NAMALWA (cell line): ENCODE results near the gene DEPDC1.
"Not testable (repeated sequence)": the region's sequence is repeated elsewhere in the genome, so short reads cannot be mapped to it uniquely, and the experiment has no call there.

Experiments
- DNase-seq: peaks from one replicate; pipeline ENCODE4 v3.0.0-alpha.2; 2015; ENCODE audit warnings: low spot score

DEPDC1 gene

DNA sequence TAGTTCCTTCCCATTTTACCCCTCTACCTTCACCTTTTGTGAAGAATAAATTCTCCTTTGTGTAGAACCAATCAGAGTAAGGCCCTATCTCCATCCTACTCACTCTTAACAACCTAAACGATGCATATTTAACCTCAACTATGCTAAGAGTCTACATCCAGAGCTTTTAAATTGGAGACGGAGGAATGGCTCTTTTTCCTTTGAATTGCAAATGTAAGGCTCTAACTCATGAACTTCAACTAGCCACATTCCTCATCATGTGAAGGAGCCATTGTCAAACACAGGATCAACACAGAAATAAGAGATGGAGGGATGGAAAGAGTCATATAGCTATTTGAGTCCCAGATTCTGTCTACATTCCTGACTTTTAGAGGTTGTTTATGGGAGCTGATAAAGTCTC, 18.2 kb downstream of the DEPDC1 start:
- no peak for DNase-seq

DNA sequence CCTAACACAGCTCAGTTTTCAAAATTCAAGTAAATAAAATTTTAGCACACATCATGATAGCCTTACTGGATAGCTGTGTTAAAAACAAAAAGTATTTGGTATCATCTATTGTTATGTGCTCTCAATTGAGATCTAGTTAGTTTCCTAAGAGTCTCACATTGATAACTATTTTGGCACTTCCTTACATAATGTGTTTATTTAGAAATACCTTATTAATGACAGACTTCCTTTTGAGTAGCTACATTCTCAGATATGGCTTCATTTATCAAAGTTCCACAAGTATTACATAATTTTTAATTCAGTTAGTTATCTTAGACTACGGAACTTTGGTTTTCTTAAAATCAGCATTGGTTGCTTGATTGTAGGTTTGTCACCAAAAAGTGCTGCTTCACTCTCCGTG, 20.3 kb downstream of the DEPDC1 start:
- DNase-seq = not testable (repeated sequence)

DNA sequence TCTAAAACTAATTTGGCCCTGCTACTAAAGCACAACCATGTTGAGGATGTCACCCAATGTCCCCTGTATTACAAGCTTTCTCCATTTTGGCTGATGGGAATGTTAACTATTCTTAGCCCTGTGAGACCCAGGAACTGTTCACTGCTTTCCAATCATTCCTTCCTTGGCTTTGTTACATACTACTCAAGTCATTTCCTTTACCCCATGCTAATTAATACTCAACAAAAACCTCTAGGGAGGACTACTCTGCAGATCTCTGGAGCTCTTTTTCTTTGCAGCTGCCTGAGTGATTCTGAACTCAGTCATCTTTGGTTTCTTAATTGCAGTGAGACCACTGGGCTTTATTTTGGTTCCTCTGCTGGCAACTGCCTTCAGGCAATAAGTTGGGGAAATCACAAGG, 23.8 kb downstream of the DEPDC1 start:
- DNase-seq = no peak

DNA sequence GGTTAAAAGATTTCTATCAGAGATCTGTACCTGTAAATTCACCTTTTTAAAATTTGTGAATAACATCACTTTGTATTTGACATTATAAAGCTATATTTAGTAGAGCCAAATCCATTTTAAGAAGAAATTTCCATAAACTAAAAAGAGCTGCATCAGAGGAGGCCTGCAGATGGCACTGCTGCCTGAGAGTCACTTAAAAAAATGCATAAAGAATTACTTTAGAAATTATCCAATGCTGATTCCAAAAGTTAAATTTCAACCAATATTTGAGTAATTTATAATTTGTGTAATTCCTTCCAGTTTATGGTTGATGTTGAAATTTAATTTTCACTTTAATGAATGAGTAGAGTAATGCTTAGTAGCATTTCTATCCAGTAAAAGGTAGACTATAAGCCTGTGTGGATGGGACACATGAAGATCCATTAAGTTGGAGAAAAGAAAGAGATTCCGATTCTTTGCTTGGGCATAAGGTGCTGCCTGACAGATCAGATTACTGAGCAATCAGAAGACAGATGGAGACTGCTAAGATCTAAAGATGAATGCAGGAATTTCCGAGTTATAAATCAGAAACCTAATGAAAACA, 26.4 kb downstream of the DEPDC1 start:
- peak; percentile 20 for DNase-seq

DNA sequence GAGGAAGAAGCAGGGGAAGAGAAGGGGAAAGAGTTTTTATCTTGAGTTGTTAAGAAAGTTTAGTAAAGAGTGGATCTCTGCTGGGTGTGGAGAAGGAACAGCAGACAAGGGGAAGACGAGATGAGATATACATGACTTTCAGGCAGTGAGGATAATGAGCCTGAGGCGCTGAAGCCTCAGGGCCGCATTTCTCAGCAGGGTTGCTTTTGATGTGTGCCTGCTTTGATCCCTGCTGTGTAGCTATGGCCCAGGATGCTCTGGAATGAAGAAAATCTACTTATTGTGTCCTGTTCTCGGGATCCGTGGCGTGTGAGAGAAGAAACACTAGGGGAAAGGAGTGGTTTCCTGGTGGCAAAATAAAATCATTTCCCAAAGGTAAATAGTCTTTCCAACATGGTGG, 32.0 kb downstream of the DEPDC1 start:
- no peak for DNase-seq

DNA sequence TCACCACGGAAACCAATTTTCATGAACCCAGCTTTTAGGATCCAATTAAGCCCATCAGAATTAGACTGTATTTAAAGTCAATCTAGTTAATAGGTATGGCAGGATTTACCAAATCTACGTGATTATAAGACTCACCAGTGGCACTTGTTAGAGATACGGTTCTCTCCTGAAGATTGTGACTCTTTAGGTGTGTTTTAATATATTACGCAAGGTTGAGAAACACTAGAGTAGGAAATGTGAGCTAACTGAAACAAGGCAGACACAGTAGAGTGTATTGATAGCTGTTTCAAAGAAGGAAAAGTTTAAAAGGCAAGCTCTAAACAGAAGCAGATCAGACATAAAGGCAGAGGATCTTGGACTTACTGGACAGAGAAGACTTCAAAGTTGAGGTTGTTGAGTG, 35.9 kb downstream of the DEPDC1 start:
- no peak for DNase-seq

DNA sequence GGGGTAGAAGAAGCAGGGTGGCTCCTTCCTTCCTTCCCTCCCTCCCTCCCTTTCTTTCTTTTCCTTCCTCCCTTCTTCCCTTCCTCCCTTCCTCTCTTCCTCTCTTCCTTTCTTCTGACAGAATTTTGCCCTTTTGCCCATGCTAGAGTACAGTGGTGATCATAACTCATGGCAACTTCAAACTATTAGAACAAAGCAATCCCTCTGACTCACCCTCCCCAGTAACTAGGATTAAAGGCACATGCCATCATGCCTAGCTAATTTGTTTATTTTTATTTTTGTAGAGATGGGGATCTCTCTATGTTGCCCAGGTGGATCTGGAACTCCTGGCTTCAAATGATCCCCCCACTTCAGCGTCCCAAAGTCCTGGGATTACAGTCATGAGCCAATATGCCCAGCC, 37.1 kb downstream of the DEPDC1 start:
- no peak for DNase-seq

DNA sequence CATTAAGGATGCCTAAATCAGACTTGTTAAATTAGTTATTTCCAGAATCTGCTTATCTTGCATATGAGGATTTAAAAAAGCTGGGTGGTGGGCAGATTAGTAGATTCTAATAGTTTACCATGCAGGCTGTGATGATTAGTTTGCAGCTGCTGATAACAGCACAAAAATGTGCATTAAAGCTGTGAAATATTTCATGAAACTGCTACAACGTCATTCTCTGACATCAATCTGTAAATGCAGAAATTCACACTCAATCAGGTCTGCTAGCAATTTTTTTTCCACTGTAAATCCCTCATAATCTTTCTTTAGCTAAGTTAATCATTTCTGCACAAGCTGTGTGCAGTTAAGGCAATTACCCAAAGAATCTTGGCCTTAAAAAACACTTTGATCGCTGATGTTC, 37.8 kb downstream of the DEPDC1 start:
- no peak for DNase-seq

DNA sequence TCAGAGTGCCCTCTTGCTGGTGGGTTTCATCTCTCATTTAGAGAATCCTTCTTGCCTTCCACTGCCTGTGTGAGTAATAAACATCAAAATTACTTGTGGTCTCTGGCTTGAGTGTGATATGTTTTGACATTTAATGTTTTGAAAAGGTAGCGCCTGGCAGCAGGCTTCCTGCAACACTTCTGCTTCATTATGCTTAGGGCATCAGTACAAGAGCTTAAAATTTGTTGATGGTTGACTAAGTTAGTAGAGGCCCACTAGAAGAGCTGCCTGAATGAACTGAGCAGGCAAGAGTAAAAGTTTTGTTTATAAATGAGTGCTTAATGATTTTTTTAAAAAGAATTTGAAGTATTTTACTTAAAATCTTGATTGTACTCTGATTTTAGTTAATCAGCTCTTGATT, 40.7 kb downstream of the DEPDC1 start:
- no peak for DNase-seq

DNA sequence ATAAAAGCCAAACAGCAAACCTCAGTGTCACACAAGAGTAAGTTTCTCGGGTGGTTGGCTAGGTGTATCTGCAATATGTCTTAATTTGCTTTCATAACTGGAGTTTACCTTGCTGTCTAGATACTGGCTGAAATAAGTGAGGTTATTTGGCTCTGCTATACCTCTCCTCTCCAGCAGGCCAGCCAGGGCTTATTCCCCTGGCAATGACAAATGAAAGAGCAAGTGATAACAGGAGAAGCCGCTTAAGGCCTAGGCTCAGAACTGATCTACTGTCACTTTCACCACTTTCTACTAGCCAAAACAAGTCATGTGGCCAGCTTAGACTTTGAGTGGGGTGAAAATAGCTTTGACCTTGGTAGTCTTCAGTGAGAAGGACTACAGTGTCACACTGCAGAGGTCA, 42.3 kb downstream of the DEPDC1 start:
- peak; percentile 13 for DNase-seq

DNA sequence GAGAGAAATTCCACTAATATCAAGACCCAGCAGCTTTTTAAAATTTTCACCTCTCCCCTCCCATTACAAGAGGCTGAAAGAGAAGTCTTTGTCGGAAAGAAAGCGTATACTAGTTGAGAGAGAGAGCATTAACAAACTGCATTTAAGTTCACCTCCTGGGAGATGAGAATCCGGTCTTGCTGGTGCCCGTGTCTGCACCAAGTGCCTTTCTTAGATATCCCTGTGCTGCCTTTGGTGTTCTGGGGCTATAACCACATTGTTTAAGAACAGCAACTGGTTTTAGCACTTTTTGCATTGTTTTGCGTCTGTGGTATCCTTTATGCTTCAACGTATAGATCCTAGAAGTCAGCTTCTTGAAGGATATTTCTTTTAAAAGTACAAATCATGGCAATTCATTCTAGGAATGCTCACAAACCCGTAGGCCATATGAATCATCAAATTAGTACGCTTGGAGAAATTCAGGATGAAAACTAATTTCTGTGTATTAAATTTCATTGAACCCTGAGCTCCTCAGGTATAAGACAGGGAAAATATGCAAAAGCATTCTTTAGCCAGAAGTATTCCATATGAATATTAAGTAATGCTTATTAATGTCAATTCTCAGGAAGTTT, 43.7 kb downstream of the DEPDC1 start:
- no peak for DNase-seq

DNA sequence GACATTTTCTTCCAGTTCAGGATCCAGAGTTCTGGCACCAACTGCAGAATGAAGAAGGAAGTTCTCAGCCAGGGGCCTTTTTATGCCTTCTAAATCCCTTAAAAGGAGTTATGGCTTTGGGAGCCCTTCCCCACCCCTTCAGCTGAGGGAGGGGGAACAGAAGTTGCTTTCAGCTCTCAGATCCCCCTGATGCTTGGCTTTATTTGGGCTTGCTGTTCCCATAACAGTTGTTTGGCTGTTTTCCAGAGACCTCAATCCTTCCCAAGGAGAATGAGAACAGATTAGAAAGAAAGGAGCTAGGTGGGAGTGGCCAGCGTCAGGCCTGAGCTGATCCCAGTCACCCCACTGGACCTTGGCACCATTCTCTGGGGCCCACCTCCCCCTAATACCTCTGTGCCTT, 47.0 kb downstream of the DEPDC1 start, which contains the start of gene RPE65:
Gene RPE65 (minus strand): TSS at position 54 of the 400 bp plus-strand sequence. CDS start 49 bp downstream, at position 5.
- DNase-seq = no peak

DNA sequence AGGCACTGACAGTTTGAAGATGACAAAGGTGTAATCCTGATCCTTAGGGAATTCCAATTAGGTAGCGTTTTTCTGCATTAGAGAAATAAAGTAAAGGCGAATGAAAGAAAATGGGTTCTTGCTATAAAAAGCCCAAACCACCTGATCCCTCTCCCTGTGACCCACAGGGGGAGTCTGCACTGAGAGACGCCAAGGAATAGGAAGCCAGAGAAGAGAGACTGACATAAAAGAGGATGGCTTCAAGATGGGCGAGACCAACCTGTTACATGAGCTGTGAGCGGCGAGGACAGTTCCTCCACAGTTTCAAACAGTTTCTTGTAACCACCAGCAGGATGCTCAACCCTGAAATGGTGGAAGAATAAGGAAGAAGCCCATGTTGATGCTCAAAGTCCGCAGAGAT, 48.5 kb downstream of the DEPDC1 start:
- no peak for DNase-seq

DNA sequence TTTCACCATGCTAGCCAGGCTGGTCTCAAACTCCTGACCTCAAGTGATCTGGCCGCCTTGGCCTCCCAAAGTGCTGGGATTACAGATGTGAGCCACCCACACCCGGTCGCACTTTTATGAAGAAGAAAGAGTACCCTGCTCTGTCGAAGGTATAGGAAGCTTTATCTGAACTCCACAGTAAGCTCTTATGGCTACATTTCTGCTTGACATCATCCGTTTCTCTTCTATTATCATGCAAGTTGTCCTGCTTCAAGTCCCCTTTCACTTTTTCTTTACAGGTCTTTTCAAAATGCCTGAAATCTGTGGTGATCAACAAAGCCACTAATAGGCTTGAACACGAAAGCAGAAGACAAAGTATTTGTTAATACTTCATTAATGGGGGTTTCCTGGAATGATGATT, 51.2 kb downstream of the DEPDC1 start:
- DNase-seq = no peak

DNA sequence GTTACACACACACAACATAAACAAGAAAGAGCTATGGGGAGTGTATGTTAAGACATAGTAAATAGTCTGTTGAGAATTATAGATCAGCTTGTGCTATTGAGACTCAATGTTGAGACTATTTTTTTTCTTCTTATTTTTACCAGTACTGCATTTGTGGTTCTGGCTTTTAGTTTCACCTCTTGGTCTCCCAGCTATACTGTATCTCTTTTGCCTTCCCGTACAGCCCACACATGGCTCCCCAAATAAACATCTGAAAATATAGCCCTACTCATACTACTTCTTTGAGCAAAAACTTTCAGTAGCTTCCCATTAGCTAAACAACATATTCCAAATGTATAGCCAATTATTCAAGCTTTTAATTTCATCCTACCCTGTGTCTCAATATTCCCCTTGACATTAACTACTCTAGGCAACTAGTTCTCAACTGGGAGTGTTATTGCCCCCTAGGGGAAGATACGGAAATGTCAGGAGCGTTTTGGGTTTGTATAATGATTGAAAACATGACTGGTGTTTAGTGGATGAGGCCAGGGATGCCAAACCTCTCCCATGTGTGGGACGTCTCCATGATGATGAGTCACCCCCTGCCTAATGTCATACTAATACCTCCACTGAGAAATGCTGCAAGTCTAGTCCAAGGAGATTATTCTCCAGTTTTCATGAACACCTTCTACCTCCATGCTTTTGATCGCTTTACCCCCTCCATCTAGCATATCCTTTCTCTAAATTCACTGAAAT, 53.9 kb downstream of the DEPDC1 start:
- DNase-seq = peak; percentile 68

DNA sequence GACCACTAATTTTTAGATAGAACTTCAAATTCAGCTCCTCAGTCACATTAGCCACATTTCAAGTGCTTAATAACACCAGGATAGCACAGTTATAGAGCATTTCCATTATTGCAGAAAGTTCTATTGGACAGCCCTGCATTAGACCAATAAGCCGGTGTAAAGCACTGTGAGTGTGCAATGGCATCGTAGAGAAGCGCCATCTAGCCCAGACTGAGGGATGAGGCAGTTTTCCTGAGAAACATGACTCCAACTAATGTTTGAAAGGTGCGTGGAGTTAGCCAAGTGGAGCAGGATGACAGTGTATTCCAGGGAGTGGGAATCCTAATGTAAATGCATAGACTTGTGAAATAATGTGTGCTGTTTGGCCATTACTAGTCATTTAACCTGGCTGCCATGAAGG, 54.9 kb downstream of the DEPDC1 start:
- DNase-seq = no peak

DNA sequence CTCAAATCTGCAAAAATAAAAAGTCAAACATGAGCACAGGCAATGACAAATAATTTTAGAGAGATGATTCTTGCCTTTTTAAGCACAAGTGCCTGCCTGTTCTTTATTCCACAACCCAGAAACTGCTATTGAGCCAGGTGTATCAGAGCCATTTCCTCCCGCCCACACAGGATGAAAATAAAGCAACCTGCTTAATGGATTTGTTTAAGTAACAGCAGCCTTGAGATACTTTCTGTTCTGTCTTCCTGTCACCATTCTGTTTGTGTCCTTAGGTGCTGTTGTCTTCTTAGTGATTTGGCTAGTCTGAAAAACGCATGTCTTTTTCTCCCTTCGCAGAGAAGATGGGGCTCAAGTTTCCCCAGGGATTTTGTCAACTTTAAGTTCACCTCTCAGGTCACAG, 58.6 kb downstream of the DEPDC1 start:
- no peak for DNase-seq

DNA sequence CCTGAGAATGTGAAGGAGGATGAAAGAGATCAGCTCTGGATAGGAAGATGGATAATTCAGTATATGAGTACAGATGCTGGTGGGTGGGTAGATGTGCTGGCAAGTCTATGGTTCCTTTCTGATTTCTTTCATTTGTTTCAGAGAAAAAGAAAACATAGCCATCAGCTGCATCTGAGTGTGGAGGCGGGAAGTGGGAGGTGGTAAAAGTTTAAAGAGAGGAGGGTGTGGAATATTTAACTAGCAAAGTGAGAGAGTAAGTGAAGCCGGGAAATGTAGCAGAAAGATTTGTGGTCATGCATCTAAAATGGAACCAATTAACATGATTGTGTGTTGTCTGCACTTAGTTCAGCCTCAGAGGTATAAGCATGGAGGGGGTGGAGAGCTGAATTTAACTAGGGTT, 63.5 kb downstream of the DEPDC1 start:
- DNase-seq = no peak

DNA sequence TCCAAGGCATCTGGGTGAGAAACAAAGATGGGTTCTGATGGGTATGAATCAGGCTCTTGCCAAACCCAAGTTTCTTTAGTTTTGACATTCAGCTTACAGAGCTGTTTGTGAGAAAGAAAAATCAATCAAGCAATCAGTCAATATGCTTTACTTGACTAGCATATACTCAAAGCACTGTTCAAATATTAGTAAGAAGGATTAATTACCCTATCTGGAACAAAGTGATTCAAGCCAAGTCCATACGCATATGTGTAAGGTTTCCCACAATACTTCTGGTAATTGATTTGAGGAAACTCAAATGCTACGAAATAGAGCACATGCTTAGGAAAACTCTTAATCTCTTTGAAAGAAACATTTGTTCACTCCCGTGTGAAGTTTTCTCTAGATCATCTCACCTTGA, 65.8 kb downstream of the DEPDC1 start:
- no peak for DNase-seq

DNA sequence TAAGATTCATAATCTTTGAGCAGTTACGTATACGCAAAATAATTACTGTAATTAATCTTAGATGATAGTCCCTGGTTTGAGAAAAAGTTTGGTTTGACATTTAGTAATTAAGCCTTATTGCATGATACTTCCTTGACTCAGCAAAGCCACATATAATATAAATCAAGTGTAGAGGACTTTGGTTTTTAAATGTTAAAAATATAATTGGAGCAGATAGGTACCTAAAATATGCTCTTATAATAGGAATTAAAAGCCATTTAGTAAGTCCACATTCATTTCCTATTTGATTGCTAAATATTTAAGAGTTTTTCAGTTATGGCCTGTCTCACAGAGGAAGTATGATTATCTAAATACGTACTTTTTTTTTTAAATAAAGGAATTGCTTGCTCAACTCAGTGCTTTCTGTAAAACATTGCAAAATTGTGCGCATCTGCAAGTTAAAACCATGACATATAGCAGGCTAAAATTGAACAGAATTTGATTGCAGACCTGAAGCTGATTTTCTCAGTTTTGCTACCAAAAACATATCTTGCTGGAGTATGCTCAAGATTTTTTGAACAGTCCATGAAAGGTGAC, 67.6 kb downstream of the DEPDC1 start:
- DNase-seq = no peak

DNA sequence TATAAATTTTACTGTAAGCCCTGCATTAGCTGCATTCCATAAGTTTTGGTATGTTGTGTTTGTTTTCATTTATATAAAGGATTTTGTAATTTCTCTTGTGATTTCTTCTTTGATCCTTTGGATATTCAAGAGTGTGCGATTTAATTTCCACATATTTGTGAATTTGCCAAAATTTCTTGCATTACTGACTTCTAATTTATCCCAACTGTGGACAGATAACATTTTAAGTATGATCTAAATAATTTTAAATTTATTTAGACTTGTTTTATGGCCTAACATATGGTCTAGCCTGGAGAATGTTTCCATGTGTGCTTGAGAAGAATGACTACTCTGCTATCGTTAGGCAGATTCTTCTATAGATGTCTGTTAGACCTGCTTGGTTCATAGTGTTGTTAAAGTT, 70.3 kb downstream of the DEPDC1 start:
- DNase-seq = no peak
